HS-27A (cell line): ENCODE data around the gene TXLNG.

Experiments
- DNase-seq: peaks from one replicate; pipeline ENCODE4 v3.0.0-alpha.2; 2012; ENCODE audit warnings: low read depth, missing footprints

The TXLNG gene

DNA sequence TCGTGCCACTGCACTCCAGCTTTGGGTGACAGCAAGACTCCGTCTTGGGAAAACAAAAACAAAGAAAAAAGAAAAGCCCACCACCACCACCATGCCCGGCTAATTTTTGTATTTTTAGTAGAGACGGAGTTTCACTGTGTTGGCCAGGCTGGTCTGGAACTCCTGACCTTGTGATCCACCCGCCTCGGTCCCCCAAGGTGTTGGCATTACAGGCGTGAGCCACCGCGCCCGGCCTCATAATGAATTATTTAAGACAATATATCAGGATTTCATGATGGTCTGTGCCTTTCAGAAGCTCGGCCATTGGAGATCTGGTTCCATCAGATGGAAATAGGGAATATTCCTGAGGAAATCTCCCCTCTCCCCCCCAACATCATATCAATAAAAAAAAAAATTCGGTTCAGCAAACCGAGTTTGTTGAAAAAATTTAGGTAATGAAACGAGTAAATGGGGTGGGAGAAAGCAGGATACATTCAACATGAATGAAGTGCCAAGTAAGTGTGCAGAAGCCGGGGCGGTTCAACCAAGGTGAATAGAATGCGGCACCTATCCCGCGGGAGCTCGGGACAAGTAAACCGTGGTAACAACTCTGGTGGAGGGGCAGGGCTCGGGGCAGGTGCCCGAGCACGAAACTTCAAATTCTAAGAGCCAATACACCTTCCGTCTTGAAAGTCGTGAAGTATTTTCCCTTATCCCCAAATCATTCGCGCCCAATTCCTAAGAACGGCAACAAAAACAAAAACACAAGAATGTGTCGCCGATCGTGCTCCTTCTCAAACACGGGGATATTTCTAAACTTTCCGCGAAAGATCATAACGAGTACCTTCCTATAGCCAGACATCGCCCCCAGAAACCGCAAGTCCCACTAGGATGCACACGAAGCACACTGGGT, 773 bp upstream of the TXLNG start:
- no peak for DNase-seq

- no peak for DNase-seq
Measured at GRCh38 chrX:16786791-16787735, 797 bp downstream of the TXLNG start.

GRCh38 chrX:16788477-16788876, 2.2 kb downstream of the TXLNG start:
- no peak for DNase-seq

- no peak for DNase-seq
Measured at GRCh38 chrX:16796298-16796697, 10.0 kb downstream of the TXLNG start.

- no peak for DNase-seq
Measured at GRCh38 chrX:16797358-16797757, 11.1 kb downstream of the TXLNG start.

DNA sequence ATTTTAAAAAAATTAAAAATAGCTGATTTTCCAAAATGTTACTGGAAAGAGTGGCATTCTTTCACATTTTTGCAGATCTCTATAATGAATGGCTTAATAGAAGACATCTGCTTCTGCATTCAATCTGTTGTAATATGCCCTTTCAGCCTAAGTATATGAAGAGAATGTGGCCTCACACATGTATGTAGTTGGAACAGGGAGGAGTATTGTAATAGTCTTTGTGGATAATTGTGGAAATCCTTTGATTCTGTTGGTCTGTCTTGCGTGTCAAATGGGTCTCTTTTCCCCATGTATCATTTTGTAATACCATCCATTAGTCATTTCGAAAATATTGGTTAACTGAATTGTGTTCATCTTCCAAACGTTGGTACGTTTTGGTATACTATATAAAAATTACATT, 11.6 kb downstream of the TXLNG start:
- DNase-seq: no peak

- DNase-seq: no peak
Measured at GRCh38 chrX:16804923-16805464, 18.7 kb downstream of the TXLNG start.

DNA sequence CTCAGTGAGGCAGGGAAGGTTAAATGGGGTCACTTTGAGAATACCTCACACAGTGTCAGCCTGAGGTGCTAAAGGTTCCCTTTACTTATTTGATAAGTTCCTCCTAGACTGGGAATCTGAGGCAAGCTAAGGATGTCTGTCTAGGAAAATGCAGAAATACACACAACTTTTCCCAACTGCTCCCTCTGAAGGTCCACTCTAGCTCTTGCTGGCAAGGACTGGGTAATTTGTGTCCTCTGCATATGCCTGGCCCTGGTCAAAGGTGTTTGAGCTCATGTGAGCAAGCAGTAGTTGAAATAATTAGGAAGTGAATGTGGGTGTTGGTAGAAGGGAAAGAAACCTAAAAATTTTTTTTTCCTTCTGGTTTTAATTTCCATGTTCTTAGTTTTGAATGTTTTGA, 21.3 kb downstream of the TXLNG start:
- DNase-seq: no peak

- DNase-seq: no peak
Measured at GRCh38 chrX:16807976-16808542, 21.8 kb downstream of the TXLNG start.

GRCh38 chrX:16814597-16814996, 28.3 kb downstream of the TXLNG start:
- DNase-seq: no peak

GRCh38 chrX:16819634-16820033, 33.4 kb downstream of the TXLNG start:
- no peak for DNase-seq

DNA sequence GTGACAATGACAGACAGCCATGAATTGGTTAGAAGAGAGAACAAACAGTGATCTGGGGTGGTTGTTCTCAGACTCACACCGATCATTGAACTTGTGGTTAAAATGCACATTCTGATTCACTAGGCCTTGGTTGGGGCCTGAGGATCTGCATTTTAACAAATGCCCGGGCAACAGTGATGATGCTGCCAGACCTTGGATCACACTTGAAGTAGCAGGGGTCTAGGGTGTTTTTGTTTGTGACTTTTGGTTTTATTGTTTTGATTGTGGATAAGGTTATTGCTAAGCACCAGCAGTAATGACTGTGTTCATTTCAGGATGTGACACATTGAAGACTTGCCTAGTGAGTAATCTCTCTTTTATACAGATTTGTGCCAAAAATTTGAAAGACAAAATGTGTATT, 36.5 kb downstream of the TXLNG start:
- no peak for DNase-seq

DNA sequence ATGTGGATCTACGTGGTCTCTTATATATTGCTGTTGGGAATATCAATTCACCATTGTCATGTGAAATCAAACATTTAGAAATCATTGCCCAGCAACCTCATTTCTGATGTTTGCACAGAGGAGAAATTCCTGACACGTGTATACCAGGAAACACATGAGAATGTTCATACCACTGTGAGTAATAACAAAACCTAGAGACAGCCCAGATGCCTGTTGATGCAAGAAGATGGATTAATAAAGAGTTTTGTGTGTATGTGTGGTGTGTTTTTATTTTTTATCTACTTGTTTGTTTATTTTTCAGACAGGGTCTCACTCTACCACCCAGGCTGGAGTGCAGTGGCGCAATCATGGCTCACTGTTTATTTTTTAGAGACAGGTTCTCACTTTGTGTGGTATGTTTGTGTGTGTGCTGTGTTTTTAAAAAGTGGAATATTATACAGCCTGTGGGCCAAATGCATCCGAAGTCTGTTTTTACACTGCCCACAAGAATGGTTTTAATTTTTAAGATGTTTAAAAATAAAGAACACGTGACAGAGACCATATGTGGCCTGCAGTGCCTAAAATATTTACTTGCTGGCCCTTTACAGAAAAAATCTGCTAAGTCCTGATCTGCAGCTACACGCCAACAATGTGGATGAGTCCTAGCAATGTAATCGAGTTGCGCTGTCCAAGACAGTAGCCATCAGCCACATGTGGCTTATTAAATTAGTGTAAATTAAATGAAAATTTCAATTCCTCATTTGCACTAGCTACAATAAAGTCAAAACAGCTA, 39.2 kb downstream of the TXLNG start:
- no peak for DNase-seq

DNA sequence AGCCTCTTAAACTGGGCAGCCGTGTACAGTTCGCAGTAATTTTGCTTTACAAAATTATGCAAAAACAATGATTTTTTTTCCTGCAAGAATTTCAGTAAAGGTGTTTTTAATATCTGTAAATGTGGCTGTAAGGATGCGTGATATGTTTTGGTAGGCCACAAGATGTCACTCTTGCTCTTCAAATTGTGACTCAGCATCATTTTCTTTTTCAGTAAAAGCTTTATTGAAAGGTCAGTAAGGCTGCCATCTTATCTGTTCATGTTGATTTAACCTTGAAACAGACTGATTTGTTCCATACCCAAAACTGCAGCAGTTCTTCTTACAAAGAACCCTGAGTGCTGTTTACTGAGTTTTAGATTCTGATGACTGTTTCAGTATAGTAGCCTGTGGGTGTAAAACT, 39.9 kb downstream of the TXLNG start:
- no peak for DNase-seq

- no peak for DNase-seq
Measured at GRCh38 chrX:16827225-16827624, 41.0 kb downstream of the TXLNG start.

GRCh38 chrX:16828124-16828908, 42.0 kb downstream of the TXLNG start:
- no peak for DNase-seq

- DNase-seq: no peak
Measured at GRCh38 chrX:16832301-16832700, 46.0 kb downstream of the TXLNG start.

GRCh38 chrX:16834806-16835205, 48.5 kb downstream of the TXLNG start:
- no peak for DNase-seq

GRCh38 chrX:16836371-16836770, 50.1 kb downstream of the TXLNG start:
- no peak for DNase-seq

DNA sequence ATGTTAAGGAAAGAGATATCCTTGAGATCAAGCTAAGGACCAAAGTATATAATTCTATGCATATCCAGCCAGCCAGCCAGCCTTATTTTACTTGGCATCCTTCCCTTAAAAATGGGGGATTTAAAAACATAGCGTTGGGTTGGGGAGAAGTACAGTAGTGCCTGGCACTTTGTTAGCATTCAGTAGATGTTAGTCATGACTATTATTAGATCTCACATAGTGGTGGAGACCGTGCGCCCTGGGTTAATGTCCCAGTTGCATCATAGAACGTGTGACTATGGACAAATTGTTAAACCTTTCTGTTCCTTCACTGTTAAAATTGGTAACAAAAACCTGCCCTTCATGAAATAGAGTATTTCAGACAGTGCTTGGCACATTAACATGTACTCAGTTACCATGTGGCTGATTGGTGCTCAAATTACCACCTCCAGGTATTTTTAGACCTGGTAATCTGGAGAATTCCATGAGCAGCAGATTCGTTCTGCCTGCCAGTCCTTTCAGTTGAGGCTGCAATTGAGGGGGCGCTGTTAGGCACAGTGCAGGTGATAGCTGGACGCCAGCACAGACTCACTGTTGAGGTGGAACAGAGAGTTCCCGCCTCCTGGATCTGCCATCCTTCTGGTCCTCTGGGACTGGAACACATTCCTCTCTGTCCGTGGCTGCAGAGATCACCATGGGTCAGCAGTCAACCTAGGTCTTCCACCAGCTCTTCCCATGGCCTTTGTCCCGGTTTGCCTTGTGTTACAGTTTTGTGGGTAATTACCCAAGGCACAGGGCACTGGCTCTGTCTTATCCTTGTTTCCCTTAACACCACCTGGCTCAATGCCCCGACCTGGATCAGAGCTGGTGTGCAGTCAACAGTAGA, 52.2 kb downstream of the TXLNG start:
- DNase-seq: peak; percentile 38
